ENCODE measurements around the gene COL6A2. TPM values are rescaled to one million over a fixed set of nuclear protein-coding genes. Genes with fewer than 3 reads are reported as not detected.

The COL6A2 gene
- total RNA-seq, 1 experiment from 2014 or later: 87.0 TPM

- H3K4me3 ChIP-seq (replicated peaks in 1 of 2; ENCODE audit: low read depth in 1 of 2, low read length in 2 of 2): no peak overlapping the region
- no peak overlapping the region for H3K4me2 ChIP-seq (ENCODE audit: low read length)
- no peaks in the 10 kb centered on the region for H3K36me3 ChIP-seq (ENCODE audit: control insufficient read depth in 1 of 2, insufficient read depth in 2 of 2, low read length in 2 of 2)
- no peak overlapping the region for H3K27ac ChIP-seq (ENCODE audit: low read depth, low read length)
- ChIA-PET RAD21 (ENCODE audit: low non-redundant PET in 1 of 2, low total read pairs in 2 of 2, uncharacterized antibody in 2 of 2, unreplicated experiment in 2 of 2) (no interaction called here), POLR2A (no interaction called here), CTCF (no interaction called here)
- TF ChIP-seq RAD21 (IDR thresholded peaks at IDR 0.05; ENCODE audit: low read depth) (no peak), ZNF274 (IDR thresholded peaks at IDR 0.05; ENCODE audit: low read depth, low read length) (no peak), SRF (IDR thresholded peaks at IDR 0.05; ENCODE audit: low read depth) (no peak), EZH2 (IDR thresholded peaks at IDR 0.05) (no peak), POLR2AphosphoS5 (IDR thresholded peaks at IDR 0.05; ENCODE audit: low read depth, low read length) (no peak), POLR2A (IDR thresholded peaks at IDR 0.05; ENCODE audit: borderline replicate concordance, extremely low read depth, insufficient read depth, insufficient read length) (no peak), FOSL1 (IDR thresholded peaks at IDR 0.05; ENCODE audit: low read depth) (no peak), CTCF (IDR thresholded peaks at IDR 0.05 in 2 of 3, conservative IDR thresholded peaks at IDR 0.05 in 1 of 3; ENCODE audit: borderline replicate concordance in 1 of 3, insufficient read depth in 1 of 3, low read depth in 2 of 3, low read length in 2 of 3) (no peak), EZH2phosphoT487 (IDR thresholded peaks at IDR 0.05; ENCODE audit: borderline replicate concordance) (no peak), EGR1 (IDR thresholded peaks at IDR 0.05; ENCODE audit: low read depth) (no peak), ZBTB33 (IDR thresholded peaks at IDR 0.05; ENCODE audit: extremely low read depth, insufficient replicate concordance, low read length) (no peak), JUND (IDR thresholded peaks at IDR 0.05) (no peak), ATF3 (IDR thresholded peaks at IDR 0.05) (no peak), CEBPB (IDR thresholded peaks at IDR 0.05; ENCODE audit: low read depth) (no peak)
- TF ChIP-seq, protein P1, sequence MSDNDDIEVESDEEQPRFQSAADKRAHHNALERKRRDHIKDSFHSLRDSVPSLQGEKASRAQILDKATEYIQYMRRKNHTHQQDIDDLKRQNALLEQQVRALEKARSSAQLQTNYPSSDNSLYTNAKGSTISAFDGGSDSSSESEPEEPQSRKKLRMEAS (IDR thresholded peaks at IDR 0.05): no peak
- H2AFZ ChIP-seq (ENCODE audit: low read depth, low read length, poor library complexity, severe bottlenecking): no peak overlapping the region
- no peaks in the 10 kb centered on the region for H3K4me1 ChIP-seq (ENCODE audit: control insufficient read depth in 1 of 2, insufficient read depth in 2 of 2, low read length in 2 of 2)
- no peaks in the 10 kb centered on the region for H4K20me1 ChIP-seq (ENCODE audit: insufficient read depth)
- no TSS peak for BruUV-seq (replicated peaks)
- H3K27me3 ChIP-seq (ENCODE audit: insufficient read depth, low read length): no peaks in the 10 kb centered on the region
- intact Hi-C loops (cut with micrococcal nuclease): no loop called here
- H3K9me3 ChIP-seq (ENCODE audit: control insufficient read depth in 1 of 2, insufficient read depth in 1 of 2, low read depth in 1 of 2, low read length in 2 of 2): no peaks in the 10 kb centered on the region
- no peak overlapping the region for H3K9ac ChIP-seq (ENCODE audit: low read length)
- ATAC-seq (no peak), DNase-seq (ENCODE audit: low read depth, low spot score) (no peak)
- H3K79me2 ChIP-seq (ENCODE audit: insufficient read depth, low read length): no peaks in the 10 kb centered on the region
- H3K9me2 ChIP-seq (ENCODE audit: insufficient read depth): no peaks in the 10 kb centered on the region
These were observed 5.7 kb upstream of the COL6A2 start for GRCh38 chr21:46092026-46092764.

Data from HCT116 (cell line).